ENCODE measurements around the gene C6orf89. TPM values are rescaled to one million over a fixed set of nuclear protein-coding genes. Genes with fewer than 3 reads are reported as not detected.
"Not testable (repeated sequence)": the region's sequence is repeated elsewhere in the genome, so short reads cannot be mapped to it uniquely, and the experiment has no call there.

Gene C6orf89
- total RNA-seq, 2 experiments from 2014 or later, result 51.8 to 53.8 TPM

GRCh38 chr6:36929607-36930006, 43.9 kb downstream of the C6orf89 start:
- Mint-ChIP-seq H3K27me3 (no peaks in the 10 kb centered on the region), H3K27ac (no peak overlapping the region), H3K4me1 (peaks cover 30% of the 10 kb centered on the region), H3K4me3 (no peak overlapping the region), H3K36me3 (ENCODE audit: low read depth) (peaks cover 10% of the 10 kb centered on the region), H3K9me3 (no peaks in the 10 kb centered on the region)
- CTCF ChIA-PET, result no interaction called here
- POLR2A ChIA-PET, result no interaction called here
- no peak for DNase-seq

- H3K27me3 Mint-ChIP-seq, result peaks cover 5% of the 10 kb centered on the region
- no peak overlapping the region for H3K27ac Mint-ChIP-seq
- H3K4me3 Mint-ChIP-seq, result no peak overlapping the region
- no peak for DNase-seq
- H3K36me3 Mint-ChIP-seq (ENCODE audit: low read depth), result peaks cover 6% of the 10 kb centered on the region
- peaks cover 23% of the 10 kb centered on the region for H3K4me1 Mint-ChIP-seq
- CTCF ChIA-PET, result interaction anchor here (1.6 kb wide), 1 partner anchor 87 kb away, joined by 5 read pairs; no protein-coding TSS in a partner anchor
- no peaks in the 10 kb centered on the region for H3K9me3 Mint-ChIP-seq
- POLR2A ChIA-PET, result no interaction called here
These were observed 44.7 kb downstream of the C6orf89 start for GRCh38 chr6:36930483-36930882.

GRCh38 chr6:36933102-36933501, 47.4 kb downstream of the C6orf89 start:
- Mint-ChIP-seq H3K27me3 (peaks cover 15% of the 10 kb centered on the region), H3K36me3 (ENCODE audit: low read depth) (no peaks in the 10 kb centered on the region), H3K4me3 (no peak overlapping the region), H3K9me3 (no peaks in the 10 kb centered on the region), H3K4me1 (peaks cover 11% of the 10 kb centered on the region), H3K27ac (no peak overlapping the region)
- CTCF ChIA-PET, result no interaction called here
- DNase-seq, result no peak
- POLR2A ChIA-PET, result interaction anchor here (0.6 to 2.1 kb wide), 3 partner anchors 9 to 81 kb away, joined by 3 to 5 read pairs (median 3); no protein-coding TSS in a partner anchor

- Mint-ChIP-seq H3K27ac (no peak overlapping the region), H3K4me3 (no peak overlapping the region), H3K36me3 (ENCODE audit: low read depth) (no peaks in the 10 kb centered on the region), H3K27me3 (peaks cover 15% of the 10 kb centered on the region), H3K4me1 (peaks cover 11% of the 10 kb centered on the region), H3K9me3 (no peaks in the 10 kb centered on the region)
- ChIA-PET POLR2A (no interaction called here), CTCF (no interaction called here)
- no peak for DNase-seq
These were observed 47.8 kb downstream of the C6orf89 start for GRCh38 chr6:36933519-36933918.

- Mint-ChIP-seq H3K4me1 (peaks cover 11% of the 10 kb centered on the region), H3K27me3 (peaks cover 16% of the 10 kb centered on the region), H3K9me3 (no peaks in the 10 kb centered on the region), H3K27ac (no peak overlapping the region), H3K4me3 (no peak overlapping the region), H3K36me3 (ENCODE audit: low read depth) (no peaks in the 10 kb centered on the region)
- ChIA-PET CTCF (interaction anchor here (1.3 kb wide), 1 partner anchor 49 kb away, joined by 4 read pairs; the partner anchor contains the start of gene C6orf89), POLR2A (no interaction called here)
- no peak for DNase-seq
These were observed 49.1 kb downstream of the C6orf89 start for GRCh38 chr6:36934901-36935300.

- Mint-ChIP-seq H3K27ac (no peak overlapping the region), H3K9me3 (no peaks in the 10 kb centered on the region), H3K4me1 (peaks cover 11% of the 10 kb centered on the region), H3K27me3 (peaks cover 18% of the 10 kb centered on the region), H3K4me3 (no peak overlapping the region), H3K36me3 (ENCODE audit: low read depth) (no peaks in the 10 kb centered on the region)
- ChIA-PET CTCF (interaction anchor here (1.7 kb wide), 1 partner anchor 10 kb away, joined by 4 read pairs; no protein-coding TSS in a partner anchor), POLR2A (interaction anchor here (1.2 kb wide), 1 partner anchor 19 kb away, joined by 4 read pairs; no protein-coding TSS in a partner anchor)
- DNase-seq, result no peak
These were observed 51.1 kb downstream of the C6orf89 start for GRCh38 chr6:36936824-36937223.

- Mint-ChIP-seq H3K9me3 (no peaks in the 10 kb centered on the region), H3K27me3 (peaks cover 20% of the 10 kb centered on the region), H3K4me3 (no peak overlapping the region), H3K36me3 (ENCODE audit: low read depth) (no peaks in the 10 kb centered on the region), H3K27ac (no peak overlapping the region), H3K4me1 (peaks cover 11% of the 10 kb centered on the region)
- no peak for DNase-seq
- ChIA-PET POLR2A (no interaction called here), CTCF (no interaction called here)
These were observed 52.1 kb downstream of the C6orf89 start for GRCh38 chr6:36937896-36938295.

GRCh38 chr6:36938536-36938935, 52.8 kb downstream of the C6orf89 start:
- H3K27me3 Mint-ChIP-seq, result peaks cover 25% of the 10 kb centered on the region
- no peak for DNase-seq
- H3K36me3 Mint-ChIP-seq (ENCODE audit: low read depth), result no peaks in the 10 kb centered on the region
- no peaks in the 10 kb centered on the region for H3K9me3 Mint-ChIP-seq
- POLR2A ChIA-PET, result no interaction called here
- no peak overlapping the region for H3K4me3 Mint-ChIP-seq
- peaks cover 13% of the 10 kb centered on the region for H3K4me1 Mint-ChIP-seq
- H3K27ac Mint-ChIP-seq, result no peak overlapping the region
- CTCF ChIA-PET, result no interaction called here

GRCh38 chr6:36939005-36939404, 53.3 kb downstream of the C6orf89 start:
- H3K4me3 Mint-ChIP-seq; POLR2A ChIA-PET; H3K27ac Mint-ChIP-seq; CTCF ChIA-PET; H3K9me3 Mint-ChIP-seq; DNase-seq; H3K36me3 Mint-ChIP-seq (ENCODE audit: low read depth): not testable (repeated sequence)
- Mint-ChIP-seq H3K4me1 (peaks cover 12% of the 10 kb centered on the region), H3K27me3 (peaks cover 25% of the 10 kb centered on the region)

GRCh38 chr6:36940027-36940426, 54.3 kb downstream of the C6orf89 start:
- H3K27me3 Mint-ChIP-seq, result peaks cover 32% of the 10 kb centered on the region
- no peak overlapping the region for H3K4me3 Mint-ChIP-seq
- no peak for DNase-seq
- CTCF ChIA-PET, result no interaction called here
- no peaks in the 10 kb centered on the region for H3K9me3 Mint-ChIP-seq
- no peaks in the 10 kb centered on the region for H3K36me3 Mint-ChIP-seq (ENCODE audit: low read depth)
- peaks cover 11% of the 10 kb centered on the region for H3K4me1 Mint-ChIP-seq
- no peak overlapping the region for H3K27ac Mint-ChIP-seq
- POLR2A ChIA-PET, result no interaction called here

- peaks cover 30% of the 10 kb centered on the region for H3K27me3 Mint-ChIP-seq
- CTCF ChIA-PET; H3K27ac Mint-ChIP-seq; H3K36me3 Mint-ChIP-seq (ENCODE audit: low read depth); DNase-seq; H3K4me3 Mint-ChIP-seq; POLR2A ChIA-PET; H3K9me3 Mint-ChIP-seq; H3K4me1 Mint-ChIP-seq: not testable (repeated sequence)
These were observed 55.8 kb downstream of the C6orf89 start for GRCh38 chr6:36941561-36941960.

- CTCF ChIA-PET; H3K9me3 Mint-ChIP-seq; H3K36me3 Mint-ChIP-seq (ENCODE audit: low read depth); DNase-seq; POLR2A ChIA-PET; H3K4me3 Mint-ChIP-seq; H3K27ac Mint-ChIP-seq; H3K4me1 Mint-ChIP-seq: not testable (repeated sequence)
- peaks cover 28% of the 10 kb centered on the region for H3K27me3 Mint-ChIP-seq
These were observed 56.6 kb downstream of the C6orf89 start for GRCh38 chr6:36942329-36942728.

GRCh38 chr6:36944650-36945049, 58.9 kb downstream of the C6orf89 start:
- ChIA-PET POLR2A (no interaction called here), CTCF (no interaction called here)
- no peaks in the 10 kb centered on the region for H3K36me3 Mint-ChIP-seq (ENCODE audit: low read depth)
- DNase-seq, result no peak
- no peak overlapping the region for H3K27ac Mint-ChIP-seq
- H3K4me3 Mint-ChIP-seq, result no peak overlapping the region
- H3K9me3 Mint-ChIP-seq, result no peaks in the 10 kb centered on the region
- peaks cover 26% of the 10 kb centered on the region for H3K27me3 Mint-ChIP-seq
- peaks cover 32% of the 10 kb centered on the region for H3K4me1 Mint-ChIP-seq

GRCh38 chr6:36945301-36945700, 59.5 kb downstream of the C6orf89 start:
- Mint-ChIP-seq H3K27ac (no peak overlapping the region), H3K27me3 (peaks cover 23% of the 10 kb centered on the region), H3K4me3 (no peak overlapping the region), H3K4me1 (peaks cover 38% of the 10 kb centered on the region), H3K9me3 (no peaks in the 10 kb centered on the region), H3K36me3 (ENCODE audit: low read depth) (no peaks in the 10 kb centered on the region)
- DNase-seq, result no peak
- CTCF ChIA-PET, result no interaction called here
- POLR2A ChIA-PET, result no interaction called here

All from activated CD4-positive, alpha-beta memory T cell treated with anti-CD3 and anti-CD28 coated beads, Interleukin-2, amount 10 ng/mL, durations not matched to agents 7 days and 5 days (primary cell).